Measurements from ENCODE around the gene TMEM98. TPM values are rescaled to one million over a fixed set of nuclear protein-coding genes. Genes with fewer than 3 reads are reported as not detected.

The TMEM98 gene
- polyA plus RNA-seq, 1 donor (not counting 4 experiments of a cell fraction or from before 2014, with no cell fraction given) = 66.8 TPM

GRCh38 chr17:32930512-32930911, 2.6 kb downstream of the TMEM98 start:
- Histone ChIP-seq H3K9me1 (ENCODE audit: control insufficient read depth, extremely low read depth, insufficient read depth, low read length) (no peaks in the 10 kb centered on the region), H3K4me1 (ENCODE audit: control insufficient read depth, extremely low read depth, insufficient read depth, low read length) (peaks cover 20% of the 10 kb centered on the region), H3K4me2 (ENCODE audit: control insufficient read depth, extremely low read depth, insufficient read depth, low read depth, low read length) (no peak overlapping the region), H4K20me1 (ENCODE audit: control insufficient read depth, extremely low read depth, insufficient read depth, low read length) (no peaks in the 10 kb centered on the region), H3K4me3 (ENCODE audit: control insufficient read depth in 2 of 3, extremely low read depth in 1 of 3, insufficient read depth in 2 of 3, low read depth in 1 of 3, low read length in 3 of 3) (no peak overlapping the region), H3K9me3 (ENCODE audit: control insufficient read depth, low read depth, low read length) (no peaks in the 10 kb centered on the region), H3K27me3 (ENCODE audit: control insufficient read depth, extremely low read depth, insufficient read depth, low read length) (no peaks in the 10 kb centered on the region), H3K36me3 (ENCODE audit: control insufficient read depth in 2 of 2, extremely low read depth in 1 of 2, insufficient read depth in 2 of 2, low read length in 2 of 2) (peaks cover 5 to 6% of the 10 kb centered on the region in 2 experiments), H2AFZ (ENCODE audit: control insufficient read depth, low read length) (no peak overlapping the region), H3K9ac (ENCODE audit: control insufficient read depth, extremely low read depth, insufficient read depth, low read length) (no peak overlapping the region), H3K27ac (ENCODE audit: control insufficient read depth, insufficient read depth, low read length) (no peak overlapping the region), H3K79me2 (ENCODE audit: control insufficient read depth, insufficient read depth, low read length) (no peaks in the 10 kb centered on the region)
- TF ChIP-seq CTCF (optimal IDR thresholded peaks at IDR 0.05 in 1 of 3, IDR thresholded peaks at IDR 0.05 in 1 of 3, conservative IDR thresholded peaks at IDR 0.05 in 1 of 3; ENCODE audit: extremely low read depth in 1 of 3, insufficient read depth in 2 of 3, low read length in 3 of 3) (no peak), EZH2 (IDR thresholded peaks at IDR 0.05; ENCODE audit: low read length) (no peak)
- dilution Hi-C loops (cut with MboI; ENCODE audit: extremely low pct_ligation_motif_present, low sequenced_read_pairs) = no loop called here
- FAIRE-seq (no peak), DNase-seq (ENCODE audit: low read depth, low spot score) (no peak)

- Histone ChIP-seq H3K4me3 (ENCODE audit: control insufficient read depth in 2 of 3, extremely low read depth in 1 of 3, insufficient read depth in 2 of 3, low read depth in 1 of 3, low read length in 3 of 3) (no peak overlapping the region), H3K9me1 (ENCODE audit: control insufficient read depth, extremely low read depth, insufficient read depth, low read length) (no peaks in the 10 kb centered on the region), H3K9ac (ENCODE audit: control insufficient read depth, extremely low read depth, insufficient read depth, low read length) (no peak overlapping the region), H3K27ac (ENCODE audit: control insufficient read depth, insufficient read depth, low read length) (no peak overlapping the region), H3K9me3 (ENCODE audit: control insufficient read depth, low read depth, low read length) (no peaks in the 10 kb centered on the region), H3K4me2 (ENCODE audit: control insufficient read depth, extremely low read depth, insufficient read depth, low read depth, low read length) (no peak overlapping the region), H3K79me2 (ENCODE audit: control insufficient read depth, insufficient read depth, low read length) (no peaks in the 10 kb centered on the region), H3K4me1 (ENCODE audit: control insufficient read depth, extremely low read depth, insufficient read depth, low read length) (peaks cover 20% of the 10 kb centered on the region), H3K27me3 (ENCODE audit: control insufficient read depth, extremely low read depth, insufficient read depth, low read length) (no peaks in the 10 kb centered on the region), H3K36me3 (ENCODE audit: control insufficient read depth in 2 of 2, extremely low read depth in 1 of 2, insufficient read depth in 2 of 2, low read length in 2 of 2) (peaks cover 8 to 10% of the 10 kb centered on the region in 2 experiments), H2AFZ (ENCODE audit: control insufficient read depth, low read length) (no peak overlapping the region), H4K20me1 (ENCODE audit: control insufficient read depth, extremely low read depth, insufficient read depth, low read length) (no peaks in the 10 kb centered on the region)
- FAIRE-seq (peak; percentile 73), DNase-seq (ENCODE audit: low read depth, low spot score) (no peak)
- TF ChIP-seq CTCF (optimal IDR thresholded peaks at IDR 0.05 in 1 of 3, IDR thresholded peaks at IDR 0.05 in 1 of 3, conservative IDR thresholded peaks at IDR 0.05 in 1 of 3; ENCODE audit: extremely low read depth in 1 of 3, insufficient read depth in 2 of 3, low read length in 3 of 3) (no peak), EZH2 (IDR thresholded peaks at IDR 0.05; ENCODE audit: low read length) (no peak)
- dilution Hi-C loops (cut with MboI; ENCODE audit: extremely low pct_ligation_motif_present, low sequenced_read_pairs) = no loop called here
Observed at GRCh38 chr17:32931686-32932085, 3.7 kb downstream of the TMEM98 start.
